Measurements from ENCODE around the gene MLST8. TPM values are rescaled to one million over a fixed set of nuclear protein-coding genes. Genes with fewer than 3 reads are reported as not detected.

MLST8 gene
- total RNA-seq, 2 donors from 2014 or later = 32.4 to 59.0 TPM

GRCh38 chr16:2234813-2235170, 29.5 kb downstream of the MLST8 start:
- WGBS, 2 donors = 91% methylated on average over 18 of the region's 18 CpGs; no CpG with 5 or more reads in 1 of the 2 donors
- DNase-seq (no peak), ATAC-seq (no peak)
- Histone ChIP-seq H3K9me3 (no peaks in the 10 kb centered on the region), H3K27me3 (peaks cover 0 to 5% of the 10 kb centered on the region in 2 donors), H3K4me3 (no peak overlapping the region), H3K4me1 (peaks cover 23% of the 10 kb centered on the region), H3K36me3 (replicated peaks in 1 of 2; ENCODE audit: insufficient read depth in 1 of 2, low read depth in 2 of 2) (peaks cover 8 to 26% of the 10 kb centered on the region in 2 donors), H3K27ac (no peak overlapping the region)
- no peak for TF ChIP-seq CTCF (IDR thresholded peaks at IDR 0.05)
- no peak for TF ChIP-seq POLR2A (IDR thresholded peaks at IDR 0.05)
- intact Hi-C loops (cut with DNase I) = no loop called here

GRCh38 chr16:2235234-2235651, 30.0 kb downstream of the MLST8 start:
- DNase-seq = no peak
- WGBS, 2 donors = 90% methylated on average over 20 of the region's 28 CpGs; no CpG with 5 or more reads in 1 of the 2 donors
- TF ChIP-seq POLR2A (IDR thresholded peaks at IDR 0.05) (no peak), CTCF (IDR thresholded peaks at IDR 0.05) (no peak)
- H3K4me1 ChIP-seq = peaks cover 23% of the 10 kb centered on the region
- H3K27ac ChIP-seq = no peak overlapping the region
- H3K9me3 ChIP-seq = no peaks in the 10 kb centered on the region
- intact Hi-C loops (cut with DNase I) = no loop called here
- peaks cover 8 to 24% of the 10 kb centered on the region in 2 donors for H3K36me3 ChIP-seq (replicated peaks in 1 of 2; ENCODE audit: insufficient read depth in 1 of 2, low read depth in 2 of 2)
- ATAC-seq = no peak
- no peak overlapping the region for H3K4me3 ChIP-seq
- H3K27me3 ChIP-seq = peaks cover 0 to 5% of the 10 kb centered on the region in 2 donors

- no peak overlapping the region for H3K4me3 ChIP-seq
- no peak overlapping the region for H3K27ac ChIP-seq
- no peak for TF ChIP-seq POLR2A (IDR thresholded peaks at IDR 0.05)
- no peaks in the 10 kb centered on the region for H3K9me3 ChIP-seq
- peaks cover 0 to 5% of the 10 kb centered on the region in 2 donors for H3K27me3 ChIP-seq
- ATAC-seq = no peak
- H3K4me1 ChIP-seq = peaks cover 23% of the 10 kb centered on the region
- H3K36me3 ChIP-seq (replicated peaks in 1 of 2; ENCODE audit: insufficient read depth in 1 of 2, low read depth in 2 of 2) = peaks cover 8 to 24% of the 10 kb centered on the region in 2 donors
- intact Hi-C loops (cut with DNase I) = no loop called here
- 76 to 82% methylated on average over 7 to 19 of the region's 19 CpGs for WGBS, 2 donors
- DNase-seq = no peak
Observed at GRCh38 chr16:2235695-2236336, 30.6 kb downstream of the MLST8 start.

DNA sequence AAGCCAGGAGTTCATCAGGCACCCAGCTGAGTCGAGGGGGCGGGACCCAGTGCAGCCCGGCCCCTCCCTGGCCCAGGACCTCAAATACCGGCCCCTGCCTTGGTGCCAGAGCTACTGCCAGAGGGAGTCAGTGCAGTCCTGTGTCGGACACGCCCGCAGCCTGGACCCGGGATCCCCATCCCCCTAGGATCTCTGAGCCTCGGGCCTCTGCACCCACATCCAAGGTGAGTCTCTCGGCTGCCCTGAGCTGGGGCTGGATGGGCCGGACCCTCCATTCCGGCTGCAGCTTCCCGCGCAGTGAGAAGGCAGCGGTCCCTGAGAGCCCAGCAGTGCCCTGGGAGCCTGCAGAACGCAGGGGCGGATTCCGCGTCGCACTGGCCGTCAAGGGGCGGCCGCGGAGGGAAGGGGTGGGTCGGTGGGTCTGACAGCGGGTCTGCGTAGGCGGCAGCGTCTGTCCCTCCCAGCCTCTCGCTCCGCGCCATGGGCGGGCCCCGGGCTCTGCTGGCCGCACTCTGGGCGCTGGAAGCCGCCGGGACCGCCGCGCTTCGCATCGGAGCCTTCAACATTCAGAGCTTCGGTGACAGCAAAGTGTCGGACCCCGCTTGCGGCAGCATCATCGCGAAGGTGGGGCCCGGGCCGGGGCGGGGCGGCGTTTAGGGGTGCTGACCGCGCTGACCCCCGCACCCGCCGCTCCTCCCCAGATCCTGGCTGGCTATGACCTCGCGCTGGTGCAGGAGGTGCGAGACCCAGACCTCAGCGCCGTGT, 31.3 kb downstream of the MLST8 start, which contains the start of gene DNASE1L2:
Gene DNASE1L2 (plus strand): TSS at position 108 of the 765 bp plus-strand sequence. CDS start 373 bp downstream, at position 481.
- TF ChIP-seq POLR2A (IDR thresholded peaks at IDR 0.05) (no peak), CTCF (IDR thresholded peaks at IDR 0.05) (no peak)
- H3K27ac ChIP-seq = no peak within 1 kb of the TSS
- H3K4me3 ChIP-seq = no peak within 1 kb of the TSS
- H3K4me1 ChIP-seq = peaks cover 23% of the 10 kb centered on the region
- intact Hi-C loops (cut with DNase I) = no loop called here
- H3K27me3 ChIP-seq = peaks cover 0 to 5% of the 10 kb centered on the region in 2 donors
- H3K9me3 ChIP-seq = no peaks in the 10 kb centered on the region
- DNase-seq = peak in 1 of 4 donors; percentile 41
- peak; percentile 21 for ATAC-seq
- 4% methylated on average over 32 of the region's 64 CpGs; no CpG with 5 or more reads in 1 of the 2 donors for WGBS, 2 donors
- peaks cover 8 to 21% of the 10 kb centered on the region in 2 donors for H3K36me3 ChIP-seq (replicated peaks in 1 of 2; ENCODE audit: insufficient read depth in 1 of 2, low read depth in 2 of 2)

- H3K36me3 ChIP-seq (replicated peaks in 1 of 2; ENCODE audit: insufficient read depth in 1 of 2, low read depth in 2 of 2) = peaks cover 8 to 18% of the 10 kb centered on the region in 2 donors
- peaks cover 23% of the 10 kb centered on the region for H3K4me1 ChIP-seq
- intact Hi-C loops (cut with DNase I) = no loop called here
- no peak for ATAC-seq
- no peak for TF ChIP-seq CTCF (IDR thresholded peaks at IDR 0.05)
- TF ChIP-seq POLR2A (IDR thresholded peaks at IDR 0.05) = no peak
- no peak for DNase-seq
- 6 to 13% methylated on average over 7 to 37 of the region's 40 CpGs for WGBS, 2 donors
- no peaks in the 10 kb centered on the region for H3K9me3 ChIP-seq
- peaks cover 0 to 5% of the 10 kb centered on the region in 2 donors for H3K27me3 ChIP-seq
- no peak overlapping the region for H3K4me3 ChIP-seq
- H3K27ac ChIP-seq = no peak overlapping the region
Observed at GRCh38 chr16:2237102-2237482, 31.8 kb downstream of the MLST8 start.

Measured in body of pancreas (tissue), 4 donors.